HepG2 (cell line): Measurements from ENCODE around the gene RPS13. TPM values are rescaled to one million over a fixed set of nuclear protein-coding genes. Genes with fewer than 3 reads are reported as not detected.

Experiments
- ATAC-seq: fragments of 200-7000 bp; cut with Tn5 transposase; 3 replicates; pipeline ENCODE4 v1.9.1; 2020; ENCODE audit warnings: mild to moderate bottlenecking, moderate library complexity
- BruUV-seq: library from RNA; stranded (reverse); fragments of 400-500 nt; replicated peaks from 2 replicates; lab custom pipeline; 2021; lab: Mats Ljungman, UMichigan
- CTCF ChIA-PET: fragments of 300-600 bp; formaldehyde crosslinking; extraction: SDS; loops from one replicate; lab custom pipeline; 2021; ENCODE audit warnings: low total read pairs, inconsistent platforms, low intra/inter-chr PET ratio; lab: Yijun Ruan, JAX
- POLR2A ChIA-PET: fragments of 350-600 bp; sonication (Branson Sonifier 250); formaldehyde crosslinking; loops from one replicate; lab custom pipeline; 2020; ENCODE audit warnings: antibody characterized with exemption, inconsistent platforms; lab: Yijun Ruan, JAX
- DNase-seq: peaks from one replicate; pipeline ENCODE4 v3.0.0-alpha.2; 2015; ENCODE audit warnings: low spot score
- FAIRE-seq: peaks from 3 replicates; lab custom pipeline; 2011; peaks lifted over from hg19 to GRCh38; lab: Jason Lieb, UNC
- H2AFZ ChIP-seq: one replicate; pipeline ENCODE4 v1.6.1; 2011; ENCODE audit warnings: low read length, inconsistent platforms
- H3K27ac ChIP-seq: fragments of 300-600 bp; 3 replicates; pipeline ENCODE4 v1.8.0; 2011; ENCODE audit warnings: mixed run types, mild to moderate bottlenecking, mixed read lengths, low read length, inconsistent platforms; ENCODE audit not compliant: insufficient read depth; ENCODE audit errors: extremely low read length
- H3K27me3 ChIP-seq, 2 experiments: fragments of 200-600 bp in 1 of 2; 2 replicates in 1 of 2; 3 replicates in 1 of 2; pipeline versions ENCODE4 v1.6.0 to v1.8.0; 2011; ENCODE audit warnings: low read length in 2 of 2, mild to moderate bottlenecking in 2 of 2, moderate library complexity in 2 of 2, inconsistent platforms in 1 of 2; ENCODE audit not compliant: insufficient read depth in 2 of 2, control insufficient read depth in 1 of 2
- H3K36me3 ChIP-seq, 2 experiments: fragments of 200-600 bp in 1 of 2; replicated peaks in 1 of 2; 2 replicates in 1 of 2; 3 replicates in 1 of 2; pipeline versions ENCODE4 v1.5.1 to v1.8.0; 2011; ENCODE audit warnings: low read length in 2 of 2, inconsistent platforms in 1 of 2; ENCODE audit not compliant: insufficient read depth in 2 of 2, control insufficient read depth in 1 of 2
- H3K4me1 ChIP-seq: 2 replicates; pipeline ENCODE4 v1.5.1; 2012; ENCODE audit warnings: low read length, inconsistent platforms; ENCODE audit not compliant: insufficient read depth
- H3K4me2 ChIP-seq: 2 replicates; pipeline ENCODE4 v1.6.0; 2011; ENCODE audit warnings: low read depth, low read length, inconsistent platforms
- H3K4me3 ChIP-seq, 3 experiments: fragments of 200-600 bp in 1 of 3; sonication (generic), shearing (Covaris generic) in 1 of 3; replicated peaks in 1 of 3; 2 replicates each; pipeline ENCODE4 v1.5.1; 2011 to 2016; ENCODE audit warnings: low read length in 3 of 3, inconsistent platforms in 2 of 3, low read depth in 2 of 3, mild to moderate bottlenecking in 2 of 3, control low read depth in 1 of 3, mixed read lengths in 1 of 3; ENCODE audit not compliant: insufficient read depth in 1 of 3
- H3K79me2 ChIP-seq: one replicate; pipeline ENCODE4 v1.6.1; 2011; ENCODE audit warnings: low read length, inconsistent platforms; ENCODE audit not compliant: insufficient read depth
- H3K9ac ChIP-seq: 2 replicates; pipeline ENCODE4 v1.6.0; 2011; ENCODE audit warnings: mild to moderate bottlenecking, low read depth, low read length, inconsistent platforms; ENCODE audit not compliant: insufficient read depth
- H3K9me3 ChIP-seq: 2 replicates; pipeline ENCODE4 v1.5.1; 2012; ENCODE audit warnings: mild to moderate bottlenecking, low read length
- H4K20me1 ChIP-seq: 2 replicates; pipeline ENCODE4 v1.6.0; 2011; ENCODE audit warnings: inconsistent platforms, mild to moderate bottlenecking, low read length, moderate library complexity; ENCODE audit not compliant: insufficient read depth
- AFF4 ChIP-seq: sonication (generic); formaldehyde crosslinking; IDR thresholded peaks from 2 replicates; pipeline ENCODE4 v1.4.0; 2020; ENCODE audit warnings: missing genetic modification reagents
- GFI1 ChIP-seq: sonication (generic); formaldehyde crosslinking; IDR thresholded peaks from 2 replicates; pipeline ENCODE4 v1.5.0; 2020; ENCODE audit warnings: missing genetic modification reagents, mild to moderate bottlenecking, borderline replicate concordance
- HNRNPUL1 ChIP-seq: fragments of 200-400 bp; formaldehyde crosslinking; IDR thresholded peaks from 2 replicates; pipeline ENCODE4 v1.6.1; 2017; ENCODE audit warnings: low read depth, mild to moderate bottlenecking, low read length, moderate library complexity
- MLXIP ChIP-seq: sonication (generic); formaldehyde crosslinking; IDR thresholded peaks from 2 replicates; pipeline ENCODE4 v1.9.0; 2021; ENCODE audit warnings: missing genetic modification reagents, borderline replicate concordance
- POLR2AphosphoS5 ChIP-seq: IDR thresholded peaks from 2 replicates; pipeline ENCODE4 v1.6.1; 2012; ENCODE audit warnings: low read depth, low read length
- RBM22 ChIP-seq: fragments of 200-400 bp; formaldehyde crosslinking; optimal IDR thresholded peaks from 2 replicates; pipeline ENCODE3; 2017; ENCODE audit warnings: mild to moderate bottlenecking, low read length, moderate library complexity
- TEAD2 ChIP-seq: sonication (generic); formaldehyde crosslinking; IDR thresholded peaks from 2 replicates; pipeline ENCODE4 v1.9.0; 2021; ENCODE audit warnings: missing genetic modification reagents
- TGIF2 ChIP-seq: IDR thresholded peaks from 2 replicates; pipeline ENCODE4 v1.6.1; 2016; ENCODE audit warnings: control low read depth, missing compliant biosample characterization
- TOPORS ChIP-seq: sonication (generic); formaldehyde crosslinking; IDR thresholded peaks from 2 replicates; pipeline ENCODE4 v1.8.0; 2023; ENCODE audit warnings: mild to moderate bottlenecking, missing genetic modification reagents
- TSC22D2 ChIP-seq: sonication (generic); formaldehyde crosslinking; IDR thresholded peaks from 2 replicates; pipeline ENCODE4 v1.5.1; 2020; ENCODE audit warnings: missing genetic modification reagents, mild to moderate bottlenecking, borderline replicate concordance
- ZNF230 ChIP-seq: sonication (generic); formaldehyde crosslinking; IDR thresholded peaks from 2 replicates; pipeline ENCODE4 v1.4.0; 2020; ENCODE audit warnings: mild to moderate bottlenecking, missing genetic modification reagents
- ZNF296 ChIP-seq: sonication (generic); formaldehyde crosslinking; conservative IDR thresholded peaks from 2 replicates; pipeline ENCODE4 v1.5.0; 2020; ENCODE audit warnings: mild to moderate bottlenecking, missing genetic modification reagents
- ZNF350 ChIP-seq: sonication (generic); formaldehyde crosslinking; IDR thresholded peaks from 2 replicates; pipeline ENCODE4 v1.4.0; 2020; ENCODE audit warnings: mild to moderate bottlenecking, low read depth, missing genetic modification reagents, borderline replicate concordance
- ZSCAN30 ChIP-seq: sonication (generic); formaldehyde crosslinking; IDR thresholded peaks from 2 replicates; pipeline ENCODE4 v1.5.0; 2020; ENCODE audit warnings: mild to moderate bottlenecking, missing genetic modification reagents
- WGBS: methylation state at CpG from one replicate; pipeline ENCODE4 v1.1.6; 2017; ENCODE audit warnings: low lambda C conversion rate; 5-methylcytosine and 5-hydroxymethylcytosine counted together
- in situ Hi-C: cut with HindIII; loops from 2 replicates; pipeline ENCODE4 v1.10.0; 2017; ENCODE audit warnings: low pct_unique_long_range_greater_than_20kb; ENCODE audit not compliant: extremely low pct_ligation_motif_present
- intact Hi-C: fragments of 100-400 bp; cut with micrococcal nuclease; formaldehyde crosslinking; loops from one replicate; pipeline ENCODE4 v1.10.0; 2022; ENCODE audit not compliant: unreplicated experiment
- polyA plus RNA-seq, 8 experiments: library from polyadenylated mRNA; depleted of rRNA in 3 of 8; stranded (reverse) in 7 of 8; unstranded in 1 of 8; fragments of >200 nt; fragmentation: Illumina TruSeq in 4 of 8; extraction: Trizol in 4 of 8; gene quantifications; 2 replicates each; pipeline versions ENCODE4 v1.2.1 to v1.2.3, GENCODE V29; 2011 to 2016; ENCODE audit warnings: low read depth in 4 of 8, missing spikeins in 1 of 8, mixed read lengths in 1 of 8; ENCODE audit not compliant: insufficient read depth in 1 of 8
- total RNA-seq, 5 experiments: library from RNA; depleted of rRNA; stranded (reverse); fragments of >200 nt; fragmentation: Illumina TruSeq; extraction: Trizol; gene quantifications; 2 replicates each; pipeline ENCODE4 v1.2.3, GENCODE V29; 2016; ENCODE audit warnings: low read depth in 1 of 5
- TF ChIP-seq, protein P1 (sequence below): sonication (generic); formaldehyde crosslinking; IDR thresholded peaks from 2 replicates; pipeline ENCODE4 v1.4.0; 2020; ENCODE audit warnings: missing genetic modification reagents

The RPS13 gene
- total and polyA plus RNA-seq, 2 of the 13 experiments (the other 11 are each of a cell fraction or from before 2014, with no cell fraction given): 1,542 to 2,245 TPM

DNA sequence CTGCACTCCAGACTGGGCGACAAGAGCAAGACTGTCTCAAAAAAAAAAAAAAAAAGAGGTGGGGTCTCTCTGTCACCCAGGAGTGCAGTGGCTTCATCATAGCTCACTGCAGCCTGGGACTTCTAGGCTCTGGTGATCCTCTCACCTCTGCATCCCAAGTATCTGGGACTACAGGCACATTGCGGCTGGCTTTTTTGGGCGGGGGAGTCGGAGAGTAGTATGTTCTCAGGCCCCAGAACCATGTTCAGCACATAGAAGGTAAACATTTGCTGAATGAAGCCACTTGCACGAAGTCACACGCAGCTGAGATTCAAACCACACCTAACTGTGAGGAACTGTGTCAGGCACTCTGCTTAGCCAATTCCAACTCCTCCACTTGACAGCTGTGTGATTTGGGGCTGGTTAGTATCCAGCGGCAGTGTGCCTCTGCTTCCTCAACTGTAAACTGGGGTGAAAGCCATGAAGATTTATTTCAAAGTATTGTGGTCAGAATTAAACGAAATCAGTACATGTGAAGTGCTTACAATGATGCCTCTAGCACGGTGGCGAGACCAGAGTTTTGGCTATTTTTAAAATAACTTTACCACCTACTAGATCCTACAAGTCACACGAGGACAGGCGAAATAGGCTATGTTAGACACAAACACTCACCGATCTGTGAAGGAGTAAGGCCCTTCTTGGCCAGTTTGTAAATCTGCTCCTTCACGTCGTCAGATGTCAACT is 789 bp downstream of the RPS13 start:
- ChIA-PET CTCF (no interaction called here), POLR2A (interaction anchor here (1.0 to 2.8 kb wide), 9 partner anchors 14 to 155 kb away, joined by 3 to 16 read pairs (median 5); partner anchors contain the start of gene PIK3C2A)
- H3K79me2 ChIP-seq: peaks cover 21% of the 10 kb centered on the region
- no peak for FAIRE-seq
- H3K9ac ChIP-seq: peak overlapping the region; percentile 100
- peak overlapping the region; percentile 83 for H3K27ac ChIP-seq
- ATAC-seq: no peak
- peak overlapping the region; percentile 93 to 99 (median 98) for H3K4me3 ChIP-seq
- peaks cover 45% of the 10 kb centered on the region for H3K4me1 ChIP-seq
- H2AFZ ChIP-seq: no peak overlapping the region
- no peak for DNase-seq
- no peaks in the 10 kb centered on the region for H4K20me1 ChIP-seq
- 4% methylated on average over 13 of the region's 15 CpGs for WGBS
- peak overlapping the region; percentile 97 for H3K4me2 ChIP-seq
- intact Hi-C loops: no loop called here
- H3K36me3 ChIP-seq: peaks cover 2 to 24% of the 10 kb centered on the region in 2 experiments
- no peaks in the 10 kb centered on the region for H3K9me3 ChIP-seq
- TSS peak; percentile 77 for BruUV-seq
- no peaks in the 10 kb centered on the region; a peak in 1 of 5 replicates for H3K27me3 ChIP-seq
- in situ Hi-C loops: loop anchor here (10.0 kb wide), 1 partner anchor 272 kb away; no protein-coding TSS in a partner anchor
- no peak for TF ChIP-seq ZNF230 (CRISPR knock-in tag)
- no peak for TF ChIP-seq TOPORS (CRISPR knock-in tag)
- TF ChIP-seq POLR2AphosphoS5: peak; percentile 14; the same call in 1 of the 2 replicates
- TF ChIP-seq GFI1 (CRISPR knock-in tag): 0 out of 2 replicates have a peak, but pooled peaks have one; percentile 41
- TF ChIP-seq, protein P1, sequence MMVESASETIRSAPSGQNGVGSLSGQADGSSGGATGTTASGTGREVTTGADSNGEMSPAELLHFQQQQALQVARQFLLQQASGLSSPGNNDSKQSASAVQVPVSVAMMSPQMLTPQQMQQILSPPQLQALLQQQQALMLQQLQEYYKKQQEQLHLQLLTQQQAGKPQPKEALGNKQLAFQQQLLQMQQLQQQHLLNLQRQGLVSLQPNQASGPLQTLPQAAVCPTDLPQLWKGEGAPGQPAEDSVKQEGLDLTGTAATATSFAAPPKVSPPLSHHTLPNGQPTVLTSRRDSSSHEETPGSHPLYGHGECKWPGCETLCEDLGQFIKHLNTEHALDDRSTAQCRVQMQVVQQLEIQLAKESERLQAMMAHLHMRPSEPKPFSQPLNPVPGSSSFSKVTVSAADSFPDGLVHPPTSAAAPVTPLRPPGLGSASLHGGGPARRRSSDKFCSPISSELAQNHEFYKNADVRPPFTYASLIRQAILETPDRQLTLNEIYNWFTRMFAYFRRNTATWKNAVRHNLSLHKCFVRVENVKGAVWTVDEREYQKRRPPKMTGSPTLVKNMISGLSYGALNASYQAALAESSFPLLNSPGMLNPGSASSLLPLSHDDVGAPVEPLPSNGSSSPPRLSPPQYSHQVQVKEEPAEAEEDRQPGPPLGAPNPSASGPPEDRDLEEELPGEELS (CRISPR knock-in tag): no peak
- no peak for TF ChIP-seq HNRNPUL1
- TF ChIP-seq ZSCAN30 (CRISPR knock-in tag): no peak
- TF ChIP-seq RBM22: peak; percentile 3
- no peak for TF ChIP-seq TEAD2
- no peak for TF ChIP-seq MLXIP (CRISPR knock-in tag)
- no peak for TF ChIP-seq ZNF296
- TF ChIP-seq TGIF2: 0 out of 2 replicates have a peak, but pooled peaks have one; percentile 12
- no peak for TF ChIP-seq ZNF350
- TF ChIP-seq AFF4: no peak
- no peak for TF ChIP-seq TSC22D2 (CRISPR knock-in tag)
